K562 (cell line): Measurements from ENCODE around the gene ATF4. TPM values are rescaled to one million over a fixed set of nuclear protein-coding genes. Genes with fewer than 3 reads are reported as not detected.

Experiments used
- BCL6 ChIP-seq: fragments of 250-450 bp; sonication (Bioruptor Pico); IDR thresholded peaks from 2 replicates; pipeline ENCODE4 v1.4.0; 2020
- BRD9 ChIP-seq: fragments of 450-650 bp; IDR thresholded peaks from 2 replicates; pipeline ENCODE4 v1.6.1; 2018; ENCODE audit warnings: low read depth; ENCODE audit not compliant: partially characterized antibody
- CBX1 ChIP-seq: sonication (generic); IDR thresholded peaks from 2 replicates; pipeline ENCODE4 v1.6.1; 2016; ENCODE audit warnings: antibody characterized with exemption, low read depth, mild to moderate bottlenecking
- CEBPG ChIP-seq, 3 experiments: fragments of 200-800 bp in 1 of 3; sonication (Bioruptor generic) in 1 of 3; sonication (generic) in 1 of 3; formaldehyde crosslinking in 1 of 3; IDR thresholded peaks in 2 of 3; conservative IDR thresholded peaks in 1 of 3; 2 replicates each; pipeline versions ENCODE4 v1.6.1 to v1.8.0; 2016 to 2022; ENCODE audit warnings: missing compliant biosample characterization in 2 of 3, missing genetic modification characterization in 2 of 3, mild to moderate bottlenecking in 1 of 3, missing genetic modification reagents in 1 of 3
- ERF ChIP-seq: fragments of 450-650 bp; formaldehyde crosslinking; IDR thresholded peaks from 2 replicates; pipeline ENCODE4 v1.4.0; 2020; ENCODE audit warnings: mild to moderate bottlenecking, mixed read lengths
- ESRRA ChIP-seq: fragments of 450-650 bp; IDR thresholded peaks from 2 replicates; pipeline ENCODE4 v1.6.1; 2014; ENCODE audit warnings: low read depth, mild to moderate bottlenecking, moderate library complexity, borderline replicate concordance
- FIP1L1 ChIP-seq: fragments of 200-400 bp; formaldehyde crosslinking; IDR thresholded peaks from 2 replicates; pipeline ENCODE4 v1.6.1; 2018; ENCODE audit warnings: mild to moderate bottlenecking, low read depth, low read length; ENCODE audit not compliant: poor library complexity, severe bottlenecking
- FOXJ2 ChIP-seq: fragments of 200-800 bp; sonication (Bioruptor generic); IDR thresholded peaks from 2 replicates; pipeline ENCODE4 v1.6.1; 2016; ENCODE audit warnings: missing genetic modification characterization, missing compliant biosample characterization
- FOXP1 ChIP-seq: sonication (generic); formaldehyde crosslinking; IDR thresholded peaks from 2 replicates; pipeline ENCODE4 v1.8.0; 2022; ENCODE audit warnings: mild to moderate bottlenecking, missing genetic modification reagents
- HEY1 ChIP-seq: fragments of 250-450 bp; sonication (Bioruptor Pico); IDR thresholded peaks from 2 replicates; pipeline ENCODE4 v1.5.0; 2020; ENCODE audit warnings: mild to moderate bottlenecking, moderate library complexity, borderline replicate concordance
- KDM4B ChIP-seq, 2 experiments: fragments of 450-650 bp in 1 of 2; sonication (generic) in 1 of 2; IDR thresholded peaks; 2 replicates each; pipeline ENCODE4 v1.6.1; 2016 to 2017; ENCODE audit warnings: borderline replicate concordance in 2 of 2, antibody characterized with exemption in 1 of 2, low read depth in 1 of 2, mild to moderate bottlenecking in 1 of 2
- KLF1 ChIP-seq: fragments of 450-650 bp; IDR thresholded peaks from 2 replicates; pipeline ENCODE4 v1.6.1; 2016; ENCODE audit warnings: missing genetic modification characterization, missing compliant biosample characterization
- NCOA4 ChIP-seq: fragments of 450-650 bp; IDR thresholded peaks from 2 replicates; pipeline ENCODE4 v1.6.1; 2018; ENCODE audit warnings: mild to moderate bottlenecking; ENCODE audit not compliant: partially characterized antibody
- NONO ChIP-seq, 2 experiments: fragments of 200-400 bp in 1 of 2; fragments of 450-650 bp in 1 of 2; formaldehyde crosslinking in 1 of 2; IDR thresholded peaks; 2 replicates each; pipeline ENCODE4 v1.6.1; 2017; ENCODE audit warnings: low read depth in 2 of 2, mild to moderate bottlenecking in 2 of 2, moderate library complexity in 2 of 2, low read length in 1 of 2
- PHF21A ChIP-seq: fragments of 450-650 bp; IDR thresholded peaks from 2 replicates; pipeline ENCODE4 v1.6.1; 2017; ENCODE audit warnings: low read depth, borderline replicate concordance
- RBM22 ChIP-seq: fragments of 200-400 bp; formaldehyde crosslinking; IDR thresholded peaks from 2 replicates; pipeline ENCODE4 v1.6.1; 2018; ENCODE audit warnings: low read length, low read depth; ENCODE audit not compliant: poor library complexity, severe bottlenecking
- RNF2 ChIP-seq: sonication (generic); IDR thresholded peaks from 2 replicates; pipeline ENCODE4 v1.6.1; 2016
- SMAD1 ChIP-seq: fragments of 150-350 bp; IDR thresholded peaks from 2 replicates; pipeline ENCODE4 v1.6.1; 2014; ENCODE audit warnings: low read length, low read depth; ENCODE audit not compliant: partially characterized antibody
- SRSF3 ChIP-seq: fragments of 200-400 bp; formaldehyde crosslinking; IDR thresholded peaks from 2 replicates; pipeline ENCODE4 v1.6.1; 2016; ENCODE audit warnings: mild to moderate bottlenecking, low read length, moderate library complexity; ENCODE audit not compliant: insufficient read depth
- TAF7 ChIP-seq: fragments of 450-650 bp; IDR thresholded peaks from 2 replicates; pipeline ENCODE4 v1.6.1; 2016; ENCODE audit warnings: missing genetic modification characterization, missing compliant biosample characterization
- TAF9B ChIP-seq: fragments of 450-650 bp; IDR thresholded peaks from 2 replicates; pipeline ENCODE4 v1.6.1; 2018; ENCODE audit warnings: mild to moderate bottlenecking; ENCODE audit not compliant: partially characterized antibody
- YY1 ChIP-seq, 3 experiments: IDR thresholded peaks; 2 replicates each; pipeline ENCODE4 v1.6.1; 2011; ENCODE audit warnings: low read length in 2 of 3, mild to moderate bottlenecking in 2 of 3, moderate library complexity in 2 of 3, borderline replicate concordance in 1 of 3, control low read depth in 1 of 3, low read depth in 1 of 3; ENCODE audit not compliant: insufficient read depth in 3 of 3, insufficient replicate concordance in 2 of 3, control insufficient read depth in 1 of 3, insufficient read length in 1 of 3; ENCODE audit errors: extremely low read depth in 1 of 3
- ZNF589 ChIP-seq: fragments of 200-800 bp; sonication (Bioruptor generic); IDR thresholded peaks from 2 replicates; pipeline ENCODE4 v1.6.1; 2016; ENCODE audit warnings: low read depth, missing genetic modification characterization, missing compliant biosample characterization
- ZNF785 ChIP-seq: fragments of 250-450 bp; sonication (Bioruptor Pico); IDR thresholded peaks from 2 replicates; pipeline ENCODE4 v1.4.0; 2020; ENCODE audit warnings: mild to moderate bottlenecking
- polyA plus RNA-seq, 8 experiments: library from polyadenylated mRNA; depleted of rRNA in 4 of 8; stranded (reverse) in 5 of 8; unstranded in 3 of 8; fragments of >200 nt; fragmentation: Nextera tagmentation in 2 of 8; fragmentation: Illumina TruSeq in 1 of 8; extraction: Ambion mirVana in 2 of 8; extraction: Trizol in 1 of 8; gene quantifications; 2 replicates each; pipeline versions ENCODE4 v1.2.1 to v1.2.3, GENCODE V29; 2011 to 2014; ENCODE audit warnings: inconsistent platforms in 1 of 8, missing spikeins in 1 of 8
- total RNA-seq, 7 experiments: library from RNA; depleted of rRNA in 6 of 7; stranded (reverse); fragments of >200 nt in 6 of 7; fragmentation: Illumina TruSeq in 2 of 7; extraction: Trizol in 2 of 7; gene quantifications; 2 replicates each; pipeline versions ENCODE4 v1.2.1 to v1.2.3, GENCODE V29; 2011 to 2021; ENCODE audit warnings: low replicate concordance in 1 of 7
- TF ChIP-seq, protein P1 (sequence below): fragments of 250-450 bp; sonication (Bioruptor Pico); IDR thresholded peaks from 2 replicates; pipeline ENCODE4 v1.9.0; 2021; ENCODE audit warnings: mild to moderate bottlenecking, inconsistent platforms

ATF4 gene
- total and polyA plus RNA-seq, 9 of the 15 experiments (the other 6 are each of a cell fraction or from before 2014, with no cell fraction given) = 93.1 to 723 (median 355) TPM

DNA sequence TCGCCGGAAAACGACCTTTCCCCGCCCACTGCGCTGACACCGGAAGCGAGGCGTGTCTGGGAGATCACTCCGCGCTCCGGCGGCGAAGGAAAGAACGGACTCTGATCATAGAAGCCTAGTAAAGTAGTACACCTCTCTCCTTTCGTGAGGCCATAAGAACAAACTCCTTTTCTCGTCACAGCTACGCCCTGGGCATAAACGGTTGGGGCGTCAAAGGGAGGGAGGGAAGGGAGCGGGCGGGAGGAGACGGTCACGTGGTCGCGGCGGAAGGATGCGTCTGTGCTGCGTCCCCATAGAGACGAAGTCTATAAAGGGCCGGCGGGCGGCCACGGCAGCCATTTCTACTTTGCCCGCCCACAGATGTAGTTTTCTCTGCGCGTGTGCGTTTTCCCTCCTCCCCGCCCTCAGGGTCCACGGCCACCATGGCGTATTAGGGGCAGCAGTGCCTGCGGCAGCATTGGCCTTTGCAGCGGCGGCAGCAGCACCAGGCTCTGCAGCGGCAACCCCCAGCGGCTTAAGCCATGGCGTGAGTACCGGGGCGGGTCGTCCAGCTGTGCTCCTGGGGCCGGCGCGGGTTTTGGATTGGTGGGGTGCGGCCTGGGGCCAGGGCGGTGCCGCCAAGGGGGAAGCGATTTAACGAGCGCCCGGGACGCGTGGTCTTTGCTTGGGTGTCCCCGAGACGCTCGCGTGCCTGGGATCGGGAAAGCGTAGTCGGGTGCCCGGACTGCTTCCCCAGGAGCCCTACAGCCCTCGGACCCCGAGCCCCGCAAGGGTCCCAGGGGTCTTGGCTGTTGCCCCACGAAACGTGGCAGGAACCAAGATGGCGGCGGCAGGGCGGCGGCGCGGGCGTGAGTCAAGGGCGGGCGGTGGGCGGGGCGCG lies at the start of gene ATF4 (continued):
- TF ChIP-seq, protein P1, sequence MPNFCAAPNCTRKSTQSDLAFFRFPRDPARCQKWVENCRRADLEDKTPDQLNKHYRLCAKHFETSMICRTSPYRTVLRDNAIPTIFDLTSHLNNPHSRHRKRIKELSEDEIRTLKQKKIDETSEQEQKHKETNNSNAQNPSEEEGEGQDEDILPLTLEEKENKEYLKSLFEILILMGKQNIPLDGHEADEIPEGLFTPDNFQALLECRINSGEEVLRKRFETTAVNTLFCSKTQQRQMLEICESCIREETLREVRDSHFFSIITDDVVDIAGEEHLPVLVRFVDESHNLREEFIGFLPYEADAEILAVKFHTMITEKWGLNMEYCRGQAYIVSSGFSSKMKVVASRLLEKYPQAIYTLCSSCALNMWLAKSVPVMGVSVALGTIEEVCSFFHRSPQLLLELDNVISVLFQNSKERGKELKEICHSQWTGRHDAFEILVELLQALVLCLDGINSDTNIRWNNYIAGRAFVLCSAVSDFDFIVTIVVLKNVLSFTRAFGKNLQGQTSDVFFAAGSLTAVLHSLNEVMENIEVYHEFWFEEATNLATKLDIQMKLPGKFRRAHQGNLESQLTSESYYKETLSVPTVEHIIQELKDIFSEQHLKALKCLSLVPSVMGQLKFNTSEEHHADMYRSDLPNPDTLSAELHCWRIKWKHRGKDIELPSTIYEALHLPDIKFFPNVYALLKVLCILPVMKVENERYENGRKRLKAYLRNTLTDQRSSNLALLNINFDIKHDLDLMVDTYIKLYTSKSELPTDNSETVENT = peak; percentile 81
- TF ChIP-seq YY1 (IDR thresholded peaks at IDR 0.05; ENCODE audit: borderline replicate concordance in 1 of 3, control insufficient read depth in 1 of 3, extremely low read depth in 1 of 3, insufficient read depth in 3 of 3, insufficient read length in 1 of 3, insufficient replicate concordance in 2 of 3, low read depth in 1 of 3, low read length in 2 of 3) (peak; percentile 71 to 96 (median 94)), SMAD1 (peak; percentile 96), PHF21A (no peak), CBX1 (peak; percentile 78; the same call in 1 of the 2 replicates), TAF9B (peak; percentile 96), HEY1 (CRISPR knock-in tag) (no peak), FOXP1 (peak; percentile 90), ZNF785 (no peak), NONO (IDR thresholded peaks at IDR 0.05; ENCODE audit: low read depth in 2 of 2, low read length in 1 of 2) (peak; percentile 19 to 49; a peak in 1 of 4 replicates), TAF7 (peak; percentile 97), NCOA4 (no peak), FIP1L1 (peak; percentile 100), FOXJ2 (0 out of 2 replicates have a peak, but pooled peaks have one; percentile 42), ESRRA (peak; percentile 42), ERF (peak; percentile 46; the same call in 1 of the 2 replicates), BRD9 (peak; percentile 84), BCL6 (CRISPR knock-in tag) (no peak), KDM4B (IDR thresholded peaks at IDR 0.05; ENCODE audit: borderline replicate concordance in 2 of 2, low read depth in 1 of 2) (0 out of 4 replicates have a peak, but pooled peaks of 1 of the 2 experiments have one; percentile 23), RBM22 (peak; percentile 100), ZNF589 (CRISPR knock-in tag) (0 out of 2 replicates have a peak, but pooled peaks have one; percentile 26), SRSF3 (peak; percentile 96), CEBPG (CRISPR knock-in tag; IDR thresholded peaks at IDR 0.05) (no peak), CEBPG (tag; conservative IDR thresholded peaks at IDR 0.05 in 1 of 2, IDR thresholded peaks at IDR 0.05 in 1 of 2) (no peak), RNF2 (no peak), KLF1 (tag) (peak; percentile 86)
